Measurements from ENCODE around the gene CCDC34.
"Not testable (repeated sequence)": the region's sequence is repeated elsewhere in the genome, so short reads cannot be mapped to it uniquely, and the experiment has no call there.

The CCDC34 gene

GRCh38 chr11:27339941-27340340, 23.1 kb downstream of the CCDC34 start:
- H2AFZ ChIP-seq (ENCODE audit: low read depth): no peak overlapping the region
- TF ChIP-seq, protein P1, sequence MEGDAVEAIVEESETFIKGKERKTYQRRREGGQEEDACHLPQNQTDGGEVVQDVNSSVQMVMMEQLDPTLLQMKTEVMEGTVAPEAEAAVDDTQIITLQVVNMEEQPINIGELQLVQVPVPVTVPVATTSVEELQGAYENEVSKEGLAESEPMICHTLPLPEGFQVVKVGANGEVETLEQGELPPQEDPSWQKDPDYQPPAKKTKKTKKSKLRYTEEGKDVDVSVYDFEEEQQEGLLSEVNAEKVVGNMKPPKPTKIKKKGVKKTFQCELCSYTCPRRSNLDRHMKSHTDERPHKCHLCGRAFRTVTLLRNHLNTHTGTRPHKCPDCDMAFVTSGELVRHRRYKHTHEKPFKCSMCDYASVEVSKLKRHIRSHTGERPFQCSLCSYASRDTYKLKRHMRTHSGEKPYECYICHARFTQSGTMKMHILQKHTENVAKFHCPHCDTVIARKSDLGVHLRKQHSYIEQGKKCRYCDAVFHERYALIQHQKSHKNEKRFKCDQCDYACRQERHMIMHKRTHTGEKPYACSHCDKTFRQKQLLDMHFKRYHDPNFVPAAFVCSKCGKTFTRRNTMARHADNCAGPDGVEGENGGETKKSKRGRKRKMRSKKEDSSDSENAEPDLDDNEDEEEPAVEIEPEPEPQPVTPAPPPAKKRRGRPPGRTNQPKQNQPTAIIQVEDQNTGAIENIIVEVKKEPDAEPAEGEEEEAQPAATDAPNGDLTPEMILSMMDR (conservative IDR thresholded peaks at IDR 0.05; ENCODE audit: low read depth, low read length): no peak
- H3K36me3 ChIP-seq (ENCODE audit: insufficient read depth): 0 out of 2 replicates have a peak, but pooled peaks cover 2% of the 10 kb centered on the region
- no peaks in the 10 kb centered on the region for H3K27me3 ChIP-seq (ENCODE audit: insufficient read depth, low read depth)
- no peaks in the 10 kb centered on the region for H3K79me2 ChIP-seq (ENCODE audit: insufficient read depth, low read depth)
- no peaks in the 10 kb centered on the region for H3K4me1 ChIP-seq (ENCODE audit: low read depth, poor library complexity, severe bottlenecking)
- H3K9ac ChIP-seq: no peak overlapping the region
- H3K4me2 ChIP-seq: no peak overlapping the region
- H4K20me1 ChIP-seq (ENCODE audit: insufficient read depth): no peaks in the 10 kb centered on the region
- H3K27ac ChIP-seq: no peak overlapping the region
- H3K4me3 ChIP-seq (IDR thresholded peaks at IDR 0.05; ENCODE audit: insufficient read depth, low read depth, low read length): no peak overlapping the region

DNA sequence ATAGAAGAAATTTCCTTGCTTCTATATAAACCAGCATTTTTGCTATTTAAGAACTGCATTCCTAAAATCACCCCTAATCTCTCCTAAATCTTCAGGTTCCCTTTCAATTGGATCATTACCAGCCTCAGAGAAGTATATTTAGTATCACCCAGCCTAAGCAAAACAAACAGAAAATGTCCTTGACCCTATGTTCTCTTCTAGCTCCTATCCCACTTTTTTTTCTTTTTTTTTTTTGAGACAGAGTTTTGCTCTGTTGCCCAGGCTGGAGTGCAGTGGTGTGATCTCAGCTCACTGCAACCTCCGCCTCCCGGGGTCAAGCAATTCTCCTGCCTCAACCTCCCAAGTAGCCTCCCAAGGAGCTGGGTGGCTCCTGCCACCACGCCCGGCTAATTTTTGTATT, 28.3 kb downstream of the CCDC34 start:
- H3K27me3 ChIP-seq (ENCODE audit: insufficient read depth, low read depth); H3K4me3 ChIP-seq (IDR thresholded peaks at IDR 0.05; ENCODE audit: insufficient read depth, low read depth, low read length); H3K4me1 ChIP-seq (ENCODE audit: low read depth, poor library complexity, severe bottlenecking); H3K79me2 ChIP-seq (ENCODE audit: insufficient read depth, low read depth); H3K4me2 ChIP-seq; H3K9ac ChIP-seq; H4K20me1 ChIP-seq (ENCODE audit: insufficient read depth); H3K27ac ChIP-seq; H2AFZ ChIP-seq (ENCODE audit: low read depth); H3K36me3 ChIP-seq (ENCODE audit: insufficient read depth): not testable (repeated sequence)

GRCh38 chr11:27331981-27332380, 31.0 kb downstream of the CCDC34 start:
- H3K36me3 ChIP-seq (ENCODE audit: insufficient read depth): no peaks in the 10 kb centered on the region
- no peak overlapping the region for H2AFZ ChIP-seq (ENCODE audit: low read depth)
- TF ChIP-seq, protein P1 (conservative IDR thresholded peaks at IDR 0.05; ENCODE audit: low read depth, low read length): no peak
- H3K27me3 ChIP-seq (ENCODE audit: insufficient read depth, low read depth): no peaks in the 10 kb centered on the region
- H3K4me1 ChIP-seq (ENCODE audit: low read depth, poor library complexity, severe bottlenecking): no peaks in the 10 kb centered on the region
- no peaks in the 10 kb centered on the region for H4K20me1 ChIP-seq (ENCODE audit: insufficient read depth)
- no peak overlapping the region for H3K4me3 ChIP-seq (IDR thresholded peaks at IDR 0.05; ENCODE audit: insufficient read depth, low read depth, low read length)
- H3K27ac ChIP-seq: no peak overlapping the region
- H3K9ac ChIP-seq: no peak overlapping the region
- no peak overlapping the region for H3K4me2 ChIP-seq
- H3K79me2 ChIP-seq (ENCODE audit: insufficient read depth, low read depth): no peaks in the 10 kb centered on the region

DNA sequence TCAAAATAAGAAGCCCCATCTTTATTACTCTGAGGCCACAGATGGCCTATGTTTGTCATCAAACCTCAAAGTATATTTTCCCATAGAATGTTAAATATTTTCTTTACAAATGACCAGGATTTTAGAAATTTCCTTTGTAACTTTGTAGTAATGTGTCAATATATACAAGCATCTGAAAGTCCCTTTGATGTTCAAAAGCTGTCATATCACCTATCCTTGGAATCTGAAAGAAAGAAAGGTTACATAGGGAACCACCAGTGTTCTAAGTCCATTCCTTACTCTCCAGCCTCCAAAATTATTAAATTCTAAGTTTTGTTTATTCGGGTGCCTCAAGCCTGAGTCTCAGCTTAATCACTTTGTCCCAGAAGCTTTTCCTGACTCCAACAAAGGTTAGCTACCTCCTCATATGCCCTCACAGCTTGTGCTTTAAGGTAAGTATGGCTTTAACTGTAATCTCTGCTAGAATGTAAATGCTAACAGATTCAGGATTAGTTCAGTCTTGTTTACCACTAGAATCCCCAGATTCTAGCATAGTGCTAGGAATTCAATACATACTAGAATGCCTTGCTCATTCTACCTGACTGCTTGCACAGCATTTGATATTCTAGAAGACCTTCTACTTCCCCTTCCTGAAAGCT, 32.3 kb downstream of the CCDC34 start:
- Histone ChIP-seq H3K4me1 (ENCODE audit: low read depth, poor library complexity, severe bottlenecking) (no peaks in the 10 kb centered on the region), H2AFZ (ENCODE audit: low read depth) (no peak overlapping the region), H3K27ac (no peak overlapping the region), H3K4me2 (no peak overlapping the region), H3K9ac (no peak overlapping the region), H3K36me3 (ENCODE audit: insufficient read depth) (no peaks in the 10 kb centered on the region), H3K27me3 (ENCODE audit: insufficient read depth, low read depth) (no peaks in the 10 kb centered on the region), H4K20me1 (ENCODE audit: insufficient read depth) (no peaks in the 10 kb centered on the region), H3K4me3 (IDR thresholded peaks at IDR 0.05; ENCODE audit: insufficient read depth, low read depth, low read length) (no peak overlapping the region), H3K79me2 (ENCODE audit: insufficient read depth, low read depth) (no peaks in the 10 kb centered on the region)
- TF ChIP-seq, protein P1 (conservative IDR thresholded peaks at IDR 0.05; ENCODE audit: low read depth, low read length): no peak

GRCh38 chr11:27329867-27330632, 33.0 kb downstream of the CCDC34 start:
- no peak overlapping the region for H3K4me2 ChIP-seq
- H3K36me3 ChIP-seq (ENCODE audit: insufficient read depth): no peaks in the 10 kb centered on the region
- H3K4me3 ChIP-seq (IDR thresholded peaks at IDR 0.05; ENCODE audit: insufficient read depth, low read depth, low read length): no peak overlapping the region
- TF ChIP-seq, protein P1 (conservative IDR thresholded peaks at IDR 0.05; ENCODE audit: low read depth, low read length): no peak
- H3K27ac ChIP-seq: no peak overlapping the region
- no peaks in the 10 kb centered on the region for H4K20me1 ChIP-seq (ENCODE audit: insufficient read depth)
- no peaks in the 10 kb centered on the region for H3K27me3 ChIP-seq (ENCODE audit: insufficient read depth, low read depth)
- H3K79me2 ChIP-seq (ENCODE audit: insufficient read depth, low read depth): no peaks in the 10 kb centered on the region
- H3K4me1 ChIP-seq (ENCODE audit: low read depth, poor library complexity, severe bottlenecking): no peaks in the 10 kb centered on the region
- no peak overlapping the region for H2AFZ ChIP-seq (ENCODE audit: low read depth)
- no peak overlapping the region for H3K9ac ChIP-seq

Data from KMS-11 (cell line).